Renal cortical epithelial cell (primary cell): ENCODE measurements around the gene ESD. TPM values are rescaled to one million over a fixed set of nuclear protein-coding genes. Genes with fewer than 3 reads are reported as not detected.

Source experiments
- DNase-seq: peaks from one replicate; pipeline ENCODE4 v3.0.0-alpha.2; 2011; ENCODE audit warnings: low read depth
- total RNA-seq: library from RNA; depleted of rRNA; stranded (reverse); fragments of >200 nt; gene quantifications from 2 replicates; pipeline ENCODE4 v1.2.3, GENCODE V29; 2014

ESD gene
- total RNA-seq, 1 donor from 2014 or later, result 132 TPM

- DNase-seq, result no peak
These were observed 51.3 kb downstream of the ESD start for GRCh38 chr13:46745706-46746105.

GRCh38 chr13:46745062-46745461 is 51.9 kb downstream of the ESD start:
- DNase-seq, result no peak

- DNase-seq, result no peak
These were observed 53.8 kb downstream of the ESD start for GRCh38 chr13:46743191-46743590.

GRCh38 chr13:46739447-46740098 is 57.4 kb downstream of the ESD start:
- no peak for DNase-seq

- DNase-seq, result no peak
These were observed 58.2 kb downstream of the ESD start for GRCh38 chr13:46738766-46739165.

GRCh38 chr13:46738055-46738454 is 58.9 kb downstream of the ESD start:
- no peak for DNase-seq

GRCh38 chr13:46736541-46737310 is 60.2 kb downstream of the ESD start:
- DNase-seq, result no peak

- DNase-seq, result no peak
These were observed 61.5 kb downstream of the ESD start for GRCh38 chr13:46735425-46735824.

- DNase-seq, result no peak
These were observed 65.4 kb downstream of the ESD start for GRCh38 chr13:46731535-46731934.

GRCh38 chr13:46728777-46729176 is 68.2 kb downstream of the ESD start:
- DNase-seq, result no peak

GRCh38 chr13:46726347-46726746 is 70.6 kb downstream of the ESD start:
- DNase-seq, result no peak

Other genes starting within 250 kb of the ESD start
- 14.4 and 22.0 TPM in 2 replicates for gene LRCH1, start 244.0 kb downstream of the ESD start, total RNA-seq
- gene HTR2A, start 99.9 kb upstream of the ESD start, total RNA-seq, result not detected in 2 replicates